ENCODE results near the gene RAB17. TPM values are rescaled to one million over a fixed set of nuclear protein-coding genes. Genes with fewer than 3 reads are reported as not detected.

Gene RAB17
- not detected in 2 replicates for total RNA-seq (2014; rRNA removed; shearing (Covaris generic); ENCODE audit: low replicate concordance)

GRCh38 chr2:237590272-237591140, at the start of gene RAB17:
RAB17 (minus strand) TSS chr2:237590734; CDS start chr2:237586154, 4,580 bp downstream.
- DNase-seq, result peak; percentile 32
- Histone ChIP-seq H3K9me3 (no peaks in the 10 kb centered on the region), H3K4me3 (no peak within 1 kb of the TSS), H3K36me3 (no peaks in the 10 kb centered on the region), H3K27me3 (no peaks in the 10 kb centered on the region)

GRCh38 chr2:237639836-237640220, 49.3 kb upstream of the RAB17 start:
- Histone ChIP-seq H3K36me3 (no peaks in the 10 kb centered on the region), H3K9me3 (peaks cover 2% of the 10 kb centered on the region; the same call in 1 of the 2 replicates)
- no peak for DNase-seq

GRCh38 chr2:237639052-237639835, 48.7 kb upstream of the RAB17 start:
- Histone ChIP-seq H3K9me3 (peaks cover 2% of the 10 kb centered on the region; the same call in 1 of the 2 replicates), H3K4me3 (no peak overlapping the region), H3K36me3 (no peaks in the 10 kb centered on the region), H3K27me3 (no peaks in the 10 kb centered on the region)
- DNase-seq, result no peak

More at GRCh38 chr2:237639836-237640220, 49.3 kb upstream of the RAB17 start:
- Histone ChIP-seq H3K4me3 (no peak overlapping the region), H3K27me3 (no peaks in the 10 kb centered on the region)

GRCh38 chr2:237638176-237638575, 47.6 kb upstream of the RAB17 start:
- DNase-seq, result no peak
- Histone ChIP-seq H3K36me3 (no peaks in the 10 kb centered on the region), H3K4me3 (no peak overlapping the region), H3K27me3 (no peaks in the 10 kb centered on the region), H3K9me3 (peaks cover 2% of the 10 kb centered on the region; the same call in 1 of the 2 replicates)

- H3K36me3 ChIP-seq, result no peaks in the 10 kb centered on the region
- no peak for DNase-seq
Measured at GRCh38 chr2:237637429-237638135, 47.0 kb upstream of the RAB17 start.

GRCh38 chr2:237636578-237636977, 46.0 kb upstream of the RAB17 start:
- no peak overlapping the region for H3K4me3 ChIP-seq
- H3K36me3 ChIP-seq, result no peaks in the 10 kb centered on the region
- H3K9me3 ChIP-seq, result peaks cover 2% of the 10 kb centered on the region; the same call in 1 of the 2 replicates
- no peaks in the 10 kb centered on the region for H3K27me3 ChIP-seq
- no peak for DNase-seq

More at GRCh38 chr2:237637429-237638135, 47.0 kb upstream of the RAB17 start:
- Histone ChIP-seq H3K4me3 (no peak overlapping the region), H3K9me3 (peaks cover 2% of the 10 kb centered on the region; the same call in 1 of the 2 replicates), H3K27me3 (no peaks in the 10 kb centered on the region)

GRCh38 chr2:237633061-237633561, 42.6 kb upstream of the RAB17 start:
- DNase-seq, result no peak
- peaks cover 2% of the 10 kb centered on the region; the same call in 1 of the 2 replicates for H3K9me3 ChIP-seq
- no peak overlapping the region for H3K4me3 ChIP-seq
- no peaks in the 10 kb centered on the region for H3K27me3 ChIP-seq
- peaks cover 7% of the 10 kb centered on the region; the same call in 1 of the 2 replicates for H3K36me3 ChIP-seq

GRCh38 chr2:237631801-237632585, 41.5 kb upstream of the RAB17 start:
- H3K36me3 ChIP-seq, result peaks cover 7% of the 10 kb centered on the region; the same call in 1 of the 2 replicates
- peaks cover 2% of the 10 kb centered on the region; the same call in 1 of the 2 replicates for H3K9me3 ChIP-seq
- H3K27me3 ChIP-seq, result no peaks in the 10 kb centered on the region
- no peak overlapping the region for H3K4me3 ChIP-seq
- DNase-seq, result no peak

GRCh38 chr2:237631007-237631785, 40.7 kb upstream of the RAB17 start:
- no peaks in the 10 kb centered on the region for H3K27me3 ChIP-seq
- DNase-seq, result peak; percentile 72
- no peak overlapping the region for H3K4me3 ChIP-seq
- H3K36me3 ChIP-seq, result peaks cover 7% of the 10 kb centered on the region; the same call in 1 of the 2 replicates
- peaks cover 2% of the 10 kb centered on the region; the same call in 1 of the 2 replicates for H3K9me3 ChIP-seq

GRCh38 chr2:237630216-237631000, 39.9 kb upstream of the RAB17 start:
- H3K27me3 ChIP-seq, result no peaks in the 10 kb centered on the region
- H3K36me3 ChIP-seq, result peaks cover 7% of the 10 kb centered on the region; the same call in 1 of the 2 replicates
- DNase-seq, result no peak
- no peak overlapping the region for H3K4me3 ChIP-seq
- H3K9me3 ChIP-seq, result peaks cover 2% of the 10 kb centered on the region; the same call in 1 of the 2 replicates

- Histone ChIP-seq H3K36me3 (peaks cover 7% of the 10 kb centered on the region; the same call in 1 of the 2 replicates), H3K27me3 (no peaks in the 10 kb centered on the region), H3K4me3 (no peak overlapping the region), H3K9me3 (no peaks in the 10 kb centered on the region; the same call in 1 of the 2 replicates)
- peak; percentile 47 for DNase-seq
Measured at GRCh38 chr2:237629739-237630138, 39.2 kb upstream of the RAB17 start.

GRCh38 chr2:237629188-237629534, 38.6 kb upstream of the RAB17 start:
- peaks cover 7% of the 10 kb centered on the region; the same call in 1 of the 2 replicates for H3K36me3 ChIP-seq
- no peaks in the 10 kb centered on the region; the same call in 1 of the 2 replicates for H3K9me3 ChIP-seq
- H3K27me3 ChIP-seq, result no peaks in the 10 kb centered on the region
- DNase-seq, result no peak
- H3K4me3 ChIP-seq, result no peak overlapping the region

GRCh38 chr2:237628247-237629187, 38.0 kb upstream of the RAB17 start:
- Histone ChIP-seq H3K36me3 (peaks cover 7% of the 10 kb centered on the region; the same call in 1 of the 2 replicates), H3K9me3 (no peaks in the 10 kb centered on the region), H3K27me3 (no peaks in the 10 kb centered on the region), H3K4me3 (peak overlapping the region; percentile 56)
- no peak for DNase-seq

Data from MG63 (cell line).